NCI-H774 (cell line): Measurements from ENCODE around the gene ADAMTS14.

Experiments
- DNase-seq: peaks from one replicate; lab custom pipeline; 2025; lab: John Stamatoyannopoulos, UW

The ADAMTS14 gene

GRCh38 chr10:70773965-70774809 lies 101.9 kb downstream of the ADAMTS14 start:
- DNase-seq: no peak

GRCh38 chr10:70774810-70775678 lies 102.7 kb downstream of the ADAMTS14 start:
- DNase-seq: no peak

GRCh38 chr10:70775679-70776454 lies 103.6 kb downstream of the ADAMTS14 start:
- no peak for DNase-seq

- no peak for DNase-seq
Measured at GRCh38 chr10:70776455-70777005, 104.2 kb downstream of the ADAMTS14 start.

- DNase-seq: no peak
Measured at GRCh38 chr10:70777063-70777875, 105.0 kb downstream of the ADAMTS14 start.

- no peak for DNase-seq
Measured at GRCh38 chr10:70778267-70778924, 106.1 kb downstream of the ADAMTS14 start.

GRCh38 chr10:70779088-70779487 lies 106.8 kb downstream of the ADAMTS14 start:
- no peak for DNase-seq

GRCh38 chr10:70779511-70780369 lies 107.4 kb downstream of the ADAMTS14 start:
- no peak for DNase-seq

GRCh38 chr10:70780370-70780760 lies 108.1 kb downstream of the ADAMTS14 start:
- no peak for DNase-seq

GRCh38 chr10:70780772-70781171 lies 108.5 kb downstream of the ADAMTS14 start:
- no peak for DNase-seq

- DNase-seq: no peak
Measured at GRCh38 chr10:70781461-70782051, 109.2 kb downstream of the ADAMTS14 start.

GRCh38 chr10:70782086-70782745 lies 109.9 kb downstream of the ADAMTS14 start:
- no peak for DNase-seq

GRCh38 chr10:70782746-70783680 lies 110.7 kb downstream of the ADAMTS14 start:
- DNase-seq: no peak

- no peak for DNase-seq
Measured at GRCh38 chr10:70784016-70784415, 111.7 kb downstream of the ADAMTS14 start.

- no peak for DNase-seq
Measured at GRCh38 chr10:70784471-70784870, 112.2 kb downstream of the ADAMTS14 start.

GRCh38 chr10:70785190-70785589 lies 112.9 kb downstream of the ADAMTS14 start, which contains the start of gene TBATA:
TBATA (minus strand) TSS chr10:70785377; CDS start chr10:70783379, 1,998 bp downstream.
- no peak for DNase-seq

- DNase-seq: no peak
Measured at GRCh38 chr10:70786799-70787415, 114.6 kb downstream of the ADAMTS14 start.
